Measurements from ENCODE around the gene MAP3K10.

Gene MAP3K10

GRCh38 chr19:40234429-40235237, 43.4 kb downstream of the MAP3K10 start:
- DNase-seq: no peak

DNA sequence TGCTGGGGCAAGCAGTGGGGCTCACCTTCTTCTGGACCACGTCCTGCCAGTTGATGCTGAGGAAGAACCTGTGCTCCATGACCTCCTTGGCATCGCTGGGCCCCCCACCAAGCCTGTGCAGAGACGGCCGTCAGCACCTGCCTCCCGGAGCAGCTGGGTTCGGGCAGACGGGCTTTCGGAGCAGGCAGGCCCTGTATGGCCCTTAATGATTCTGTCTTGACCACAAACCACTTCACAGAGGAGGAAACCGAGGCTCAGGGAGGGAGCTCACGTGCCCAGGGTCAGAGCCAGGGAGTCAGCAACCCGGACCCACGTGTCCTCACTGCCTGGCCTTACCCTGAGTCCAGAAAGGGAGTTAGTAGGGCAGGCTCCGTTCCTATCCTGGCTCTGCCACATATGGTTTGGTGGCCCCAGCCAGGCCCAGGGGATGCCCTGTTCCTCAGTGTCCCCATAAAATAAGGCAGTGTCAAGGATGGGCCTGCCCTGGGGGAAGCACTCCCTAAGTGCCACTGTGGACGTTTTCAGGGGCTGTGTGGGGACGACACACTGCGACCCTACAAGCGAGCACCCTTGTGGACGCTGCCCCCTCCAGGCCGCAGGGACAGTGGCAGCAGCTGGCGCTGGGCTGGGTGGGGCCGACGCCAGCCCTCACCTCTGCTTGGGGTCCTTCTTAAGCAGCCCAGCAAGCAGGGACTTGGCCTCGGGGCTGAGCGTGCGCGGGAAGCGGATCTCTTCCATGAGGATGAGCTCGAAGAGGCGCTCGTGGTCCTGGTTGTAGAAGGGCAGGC, 44.2 kb downstream of the MAP3K10 start:
- DNase-seq: no peak

- no peak for DNase-seq
These were observed 44.8 kb downstream of the MAP3K10 start for GRCh38 chr19:40236026-40236355.

GRCh38 chr19:40236366-40236765, 45.1 kb downstream of the MAP3K10 start:
- DNase-seq: no peak

GRCh38 chr19:40237791-40238190, 46.6 kb downstream of the MAP3K10 start:
- DNase-seq: no peak

DNA sequence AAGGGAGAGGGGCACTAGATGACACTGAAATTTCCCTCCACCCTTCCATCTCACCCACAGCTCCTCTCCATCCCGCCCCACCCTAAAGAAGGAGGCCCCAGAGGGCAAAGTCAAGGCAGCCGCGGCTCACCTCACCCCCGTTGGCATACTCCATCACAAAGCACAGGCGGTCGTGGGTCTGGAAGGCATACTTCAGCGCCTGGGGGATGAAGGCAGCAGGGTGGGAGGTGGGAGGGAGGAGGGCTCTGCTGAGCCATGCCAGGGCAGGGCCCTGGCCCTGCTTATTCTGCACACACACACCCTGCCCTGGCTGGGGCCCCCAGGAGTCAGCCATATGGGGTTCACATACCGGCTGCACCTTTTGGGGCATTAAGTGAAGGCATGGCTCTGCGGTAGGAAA, 47.5 kb downstream of the MAP3K10 start:
- no peak for DNase-seq

- no peak for DNase-seq
These were observed 48.4 kb downstream of the MAP3K10 start for GRCh38 chr19:40239415-40240226.

DNA sequence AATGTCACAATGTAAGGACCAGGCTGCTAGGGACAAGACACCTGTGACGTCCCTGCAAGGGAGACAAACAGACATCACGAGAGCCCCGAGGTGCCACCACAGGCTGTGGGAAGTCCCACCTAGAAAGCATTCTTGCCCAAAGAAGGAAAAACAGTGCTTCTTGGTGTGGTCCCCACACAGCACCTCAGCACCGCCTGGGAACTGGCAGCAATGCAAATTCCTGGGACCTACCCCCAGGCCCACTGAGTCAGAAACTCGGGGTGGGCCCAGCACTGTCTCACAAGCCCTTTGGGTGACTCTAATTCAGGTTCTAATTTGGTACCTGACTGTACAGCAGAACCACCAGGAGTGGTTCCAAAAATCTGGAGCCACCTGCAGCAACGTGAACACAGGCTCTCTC, 49.1 kb downstream of the MAP3K10 start:
- DNase-seq: no peak

GRCh38 chr19:40241125-40241808, 50.0 kb downstream of the MAP3K10 start:
- no peak for DNase-seq

DNA sequence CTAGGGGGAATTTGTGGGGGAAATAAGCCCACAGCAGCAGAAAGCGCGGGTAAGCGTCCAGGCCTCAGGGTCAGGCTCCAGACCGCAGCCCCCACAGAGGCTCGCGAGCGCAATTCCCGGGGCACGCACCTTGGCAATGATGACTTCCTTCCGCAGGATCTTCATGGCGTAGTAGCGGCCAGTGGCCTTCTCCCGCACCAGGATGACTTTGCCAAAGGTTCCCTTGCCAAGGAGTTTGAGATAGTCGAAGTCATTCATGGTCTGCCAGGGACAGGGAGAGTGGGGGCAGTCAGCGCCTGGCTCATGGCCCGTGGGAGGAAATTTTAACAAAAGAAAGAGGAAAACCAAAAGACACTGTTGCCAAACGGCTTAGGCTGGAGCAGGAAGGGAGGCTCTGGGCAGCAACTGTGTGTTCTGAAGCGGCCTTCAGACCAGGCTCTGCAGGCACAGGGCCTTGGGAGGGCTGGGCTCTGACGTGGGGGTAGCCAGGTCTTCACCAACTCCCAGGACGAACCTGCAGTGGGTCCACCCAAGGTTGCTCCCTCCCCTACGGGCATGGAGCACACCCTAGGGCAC, 50.7 kb downstream of the MAP3K10 start:
- no peak for DNase-seq

DNA sequence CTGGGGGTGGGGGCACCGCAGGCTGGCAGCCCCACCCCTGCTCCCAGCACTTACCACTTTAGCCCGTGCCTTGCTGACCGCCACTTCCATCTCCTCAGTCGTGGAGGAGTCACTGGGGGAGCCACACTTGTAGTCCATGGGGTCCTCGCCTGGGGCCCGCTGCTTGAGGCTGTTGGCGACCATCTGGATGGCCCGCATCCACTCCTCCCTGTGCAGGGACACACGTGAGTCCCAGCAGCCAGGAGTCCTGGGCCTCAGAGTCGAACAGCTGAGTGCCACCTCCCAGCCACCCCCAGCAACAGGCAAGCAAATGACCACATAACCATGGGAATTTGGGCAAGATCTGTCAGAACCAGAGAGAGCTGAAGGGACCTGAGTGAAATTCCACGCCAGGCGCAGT, 51.3 kb downstream of the MAP3K10 start:
- DNase-seq: no peak

DNA sequence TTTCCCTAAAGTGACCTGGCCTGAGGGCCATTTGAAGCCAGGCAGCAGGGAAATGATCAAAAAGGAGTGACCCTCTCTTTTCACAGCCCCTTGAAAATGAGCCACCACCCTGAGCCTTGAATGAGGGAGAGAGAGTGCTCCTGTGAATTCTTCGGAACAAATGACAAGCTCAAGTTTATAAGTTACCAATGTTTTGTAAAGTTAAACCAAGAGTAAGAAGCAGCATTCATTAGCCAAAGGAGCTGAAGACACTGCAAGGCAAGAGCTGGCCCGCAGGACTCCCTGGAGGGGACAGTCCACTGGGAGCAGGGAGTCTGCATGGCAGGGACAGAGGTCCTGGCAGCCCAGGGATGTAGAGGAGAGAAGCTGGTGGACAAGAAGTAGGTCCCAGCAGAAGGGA, 52.0 kb downstream of the MAP3K10 start:
- DNase-seq: no peak

GRCh38 chr19:40244579-40245317, 53.5 kb downstream of the MAP3K10 start:
- no peak for DNase-seq

DNA sequence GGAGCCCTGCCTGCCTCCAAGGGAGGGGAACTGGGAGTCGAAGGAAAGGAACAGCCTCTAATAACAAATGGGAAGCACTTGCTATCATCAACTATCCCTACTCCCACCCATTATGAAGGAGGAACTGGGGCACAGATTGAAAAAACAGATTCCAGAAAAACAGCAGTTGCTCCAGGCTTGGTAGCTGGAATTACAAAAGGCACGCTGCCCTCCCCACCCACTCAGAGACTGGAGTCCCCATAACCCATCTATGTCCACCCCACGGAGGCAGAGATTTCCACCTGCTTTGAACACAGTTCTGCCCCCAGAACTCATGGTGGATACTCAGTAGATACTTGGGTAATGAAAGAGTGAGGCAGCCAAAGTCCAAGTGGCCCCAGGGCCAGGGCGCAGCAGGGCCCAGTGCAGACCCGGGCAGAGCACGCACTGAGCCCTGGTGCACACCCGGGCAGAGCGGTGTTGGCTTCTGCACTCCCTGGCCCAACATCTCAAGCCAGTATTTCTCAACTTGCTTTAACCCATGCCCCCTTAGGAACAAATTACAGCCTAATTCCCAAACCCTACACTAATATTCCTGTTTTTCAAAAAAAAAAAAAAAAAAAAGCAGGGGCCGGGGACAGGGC, 54.4 kb downstream of the MAP3K10 start:
- no peak for DNase-seq

- no peak for DNase-seq
These were observed 55.3 kb downstream of the MAP3K10 start for GRCh38 chr19:40246292-40247073.

GRCh38 chr19:40247178-40247577, 56.0 kb downstream of the MAP3K10 start:
- no peak for DNase-seq

GRCh38 chr19:40247735-40248262, 56.6 kb downstream of the MAP3K10 start:
- DNase-seq: no peak

DNA sequence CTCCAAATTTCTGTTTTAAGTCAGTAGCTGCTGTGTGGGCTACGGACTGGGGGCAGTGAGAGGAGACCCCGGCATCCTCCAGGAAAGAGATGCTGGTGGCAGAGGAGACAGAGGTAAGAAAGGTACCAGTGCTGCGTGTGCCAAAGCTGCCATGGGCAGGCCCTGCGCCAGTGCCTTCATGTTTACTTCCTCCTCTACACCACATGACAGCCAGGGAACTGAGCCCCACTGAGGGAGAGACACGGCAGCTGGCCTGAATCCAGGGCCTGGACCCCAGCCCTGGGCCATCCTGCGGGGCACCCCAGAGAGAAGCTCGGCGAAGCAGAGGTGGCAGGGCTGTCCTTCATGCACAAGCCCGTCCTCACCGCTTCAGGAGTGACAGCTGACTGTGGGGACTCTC, 58.0 kb downstream of the MAP3K10 start:
- DNase-seq: no peak

DNA sequence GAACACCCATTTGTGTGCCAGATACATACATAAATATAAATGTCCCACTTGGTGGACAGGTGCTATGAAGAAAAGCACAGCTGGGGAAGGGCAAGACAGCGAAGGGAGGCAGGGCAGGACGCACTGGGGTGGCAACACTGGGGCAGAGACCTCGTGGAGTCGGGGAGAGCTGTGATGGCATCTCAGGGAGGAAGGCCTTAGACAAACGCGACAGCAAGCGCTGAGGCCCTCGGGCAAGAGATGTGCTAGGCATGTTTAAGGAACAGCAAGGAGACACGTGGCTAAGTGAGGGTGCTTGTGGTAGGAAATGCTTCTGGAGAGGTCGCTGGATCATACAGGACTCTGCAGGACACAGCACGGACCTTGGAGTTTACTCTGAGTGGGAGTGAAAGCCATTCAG, 58.6 kb downstream of the MAP3K10 start:
- DNase-seq: no peak

- no peak for DNase-seq
These were observed 60.0 kb downstream of the MAP3K10 start for GRCh38 chr19:40251244-40251643.

Measured in stimulated activated CD4-positive, alpha-beta T cell treated with anti-CD3 and anti-CD28 coated beads, Interleukin-4, amount 100 ng/mL, for 4 hours (primary cell).